Superior temporal gyrus (tissue), 1 donor: ENCODE data around the gene PRPF31.
A peak's percentile ranks its signal among the peaks of the same experiment; 100 is the strongest.

ENCODE experiments used
- DNase-seq: peaks from one replicate; pipeline ENCODE4 v3.0.0-alpha.2; 2016; ENCODE audit errors: extremely low spot score

Gene PRPF31

DNA sequence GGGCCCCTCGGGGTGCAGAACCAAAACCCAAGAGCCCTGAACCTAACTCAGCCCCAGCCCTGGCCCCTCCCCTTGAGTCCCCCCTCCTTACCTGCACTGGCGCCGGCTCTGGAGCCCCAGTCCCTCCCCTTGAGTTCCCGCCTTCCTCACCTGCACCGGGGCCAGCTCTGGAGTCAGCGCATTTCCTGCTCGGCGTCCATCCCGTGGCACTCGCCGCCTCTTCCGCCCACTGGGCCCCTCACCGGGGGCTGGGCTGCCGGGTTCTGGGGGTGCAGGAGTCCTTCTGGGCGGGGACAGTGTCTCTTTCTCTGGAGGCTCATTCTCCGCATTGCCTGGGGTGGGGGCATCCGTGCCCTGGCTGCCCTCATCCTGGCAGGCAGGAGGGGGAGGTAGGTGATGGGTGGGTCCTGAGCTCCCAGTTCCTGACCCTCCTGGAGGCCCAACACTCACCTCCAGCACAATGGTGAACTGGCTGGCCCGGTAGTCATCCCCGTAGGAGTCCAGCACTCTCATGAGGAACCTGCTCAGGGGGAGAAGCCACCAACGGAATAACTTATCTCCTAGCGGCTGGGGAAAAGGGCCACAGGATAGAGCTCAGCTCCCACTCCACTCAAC, 7.6 kb upstream of the PRPF31 start:
- DNase-seq, result no peak

DNA sequence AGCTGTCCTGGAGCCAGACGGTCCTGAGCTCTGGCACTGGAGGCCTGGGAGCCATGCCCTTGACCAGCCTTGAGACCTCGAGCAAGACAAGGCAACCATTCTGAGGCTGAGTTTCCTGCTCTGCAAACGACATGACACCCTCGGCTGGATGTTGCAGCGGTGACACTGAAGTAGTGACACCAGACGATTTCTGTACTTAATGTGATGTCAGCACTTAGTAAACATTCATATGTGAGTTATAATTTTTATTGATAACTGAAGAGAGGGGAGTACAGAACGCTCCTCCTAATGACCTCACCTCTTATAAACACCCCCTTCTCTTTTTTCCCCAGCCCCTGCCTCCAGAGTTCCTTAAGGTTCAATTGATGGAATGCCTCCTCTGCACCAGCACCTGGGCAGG, 7.1 kb upstream of the PRPF31 start:
- DNase-seq, result no peak

DNA sequence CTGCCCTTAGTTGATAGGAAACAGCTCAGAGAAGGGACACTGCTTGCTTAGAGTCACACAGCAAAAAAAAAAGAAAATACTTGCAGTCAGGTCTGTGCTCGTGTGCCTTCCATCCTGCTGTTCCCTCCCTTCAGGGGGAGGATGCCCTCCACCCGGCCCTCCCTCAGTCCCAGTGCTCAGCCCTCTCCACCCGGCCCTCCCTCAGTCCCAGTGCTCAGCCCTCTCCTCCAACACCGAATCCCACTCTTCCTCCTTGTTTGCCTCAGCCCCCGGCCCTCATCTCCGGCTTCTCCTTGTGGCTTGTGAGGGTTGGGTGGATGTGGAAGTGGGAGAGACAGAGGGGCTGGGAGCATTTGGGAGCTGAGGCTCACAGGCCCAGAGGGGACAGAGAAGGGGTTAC, 5.9 kb upstream of the PRPF31 start:
- no peak for DNase-seq

DNA sequence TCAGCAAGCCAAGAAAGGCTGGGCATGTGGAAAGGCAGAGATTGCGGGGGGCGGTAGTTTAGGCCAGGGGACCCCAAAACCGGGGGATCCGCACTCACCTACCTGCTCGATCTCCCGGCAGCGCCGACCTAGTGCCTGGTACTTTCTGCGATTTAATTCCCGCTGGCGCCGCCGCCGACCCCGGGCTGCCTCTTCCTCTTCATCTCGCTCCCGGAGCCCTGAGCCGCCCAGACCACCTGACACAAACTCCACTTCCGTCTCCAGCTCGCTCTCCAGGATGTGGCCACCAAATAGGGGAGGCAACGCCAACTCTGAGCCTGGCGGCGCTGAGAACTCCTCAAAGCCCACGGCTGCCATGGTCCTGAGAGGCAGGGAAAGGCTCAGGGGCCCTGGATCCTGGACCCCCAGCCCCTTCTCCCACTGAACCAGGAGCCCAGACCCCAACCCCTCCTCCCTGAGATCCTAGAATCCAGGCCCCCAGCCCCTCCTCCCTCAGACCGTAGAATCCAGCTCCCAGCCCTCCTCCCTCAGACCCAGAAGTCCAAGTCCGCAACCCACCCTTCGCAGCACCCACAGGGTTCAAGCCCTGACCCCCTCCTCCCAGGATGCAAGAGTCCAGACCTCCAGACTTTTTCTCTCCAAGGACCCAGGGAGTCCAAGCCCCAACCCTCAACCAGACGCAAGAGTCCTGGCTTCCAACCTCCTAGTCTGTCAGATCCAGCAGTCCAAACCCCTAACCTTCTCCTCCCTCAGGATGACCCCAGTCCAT, 1.0 kb upstream of the PRPF31 start:
- no peak for DNase-seq

DNA sequence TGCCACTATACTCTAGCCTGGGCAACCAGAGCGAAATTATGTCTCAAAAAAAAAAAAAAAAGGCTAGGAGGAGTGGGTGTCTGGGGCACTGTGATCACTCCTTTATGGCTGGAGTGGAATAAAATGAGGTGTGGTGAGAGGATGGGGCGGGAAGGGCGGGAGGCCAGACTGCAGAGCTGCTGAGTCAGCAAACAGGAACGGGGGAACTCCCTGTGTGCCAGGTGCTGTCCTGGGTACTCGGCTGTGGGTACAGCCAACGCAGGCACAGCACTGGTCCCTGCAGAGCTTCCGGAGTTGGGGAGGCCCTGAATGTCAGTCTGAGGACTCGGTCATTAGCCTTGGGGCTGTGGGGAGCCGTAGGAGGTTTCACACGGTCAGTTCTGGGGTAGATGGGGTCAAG, 5.7 kb downstream of the PRPF31 start:
- no peak for DNase-seq

DNA sequence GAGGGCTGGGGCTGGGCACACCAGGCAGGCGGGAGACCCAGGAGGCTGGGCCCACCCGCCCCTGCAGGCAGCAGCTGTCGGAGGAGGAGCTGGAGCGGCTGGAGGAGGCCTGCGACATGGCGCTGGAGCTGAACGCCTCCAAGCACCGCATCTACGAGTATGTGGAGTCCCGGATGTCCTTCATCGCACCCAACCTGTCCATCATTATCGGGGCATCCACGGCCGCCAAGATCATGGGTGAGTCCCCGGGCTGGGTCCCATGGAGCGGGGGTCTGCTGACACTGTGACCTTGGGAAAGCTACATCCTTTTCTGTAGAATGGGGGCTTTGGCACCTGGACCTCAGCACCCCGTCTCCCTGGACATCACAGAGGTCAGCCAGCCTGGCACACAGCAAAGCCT, 8.1 kb downstream of the PRPF31 start:
- DNase-seq, result no peak

DNA sequence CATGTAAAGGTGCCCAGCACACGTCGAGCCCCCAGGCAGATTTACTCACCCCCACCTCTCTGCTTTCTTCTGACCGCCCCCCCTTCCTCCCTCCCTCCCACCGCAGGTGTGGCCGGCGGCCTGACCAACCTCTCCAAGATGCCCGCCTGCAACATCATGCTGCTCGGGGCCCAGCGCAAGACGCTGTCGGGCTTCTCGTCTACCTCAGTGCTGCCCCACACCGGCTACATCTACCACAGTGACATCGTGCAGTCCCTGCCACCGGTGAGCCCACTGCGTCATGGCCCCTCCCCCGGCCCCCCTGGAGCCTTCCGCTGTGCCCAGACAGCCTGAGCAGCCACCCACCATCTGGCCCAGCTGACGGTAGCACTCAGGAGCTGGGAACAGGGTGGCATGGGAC, 8.8 kb downstream of the PRPF31 start:
- DNase-seq, result no peak

DNA sequence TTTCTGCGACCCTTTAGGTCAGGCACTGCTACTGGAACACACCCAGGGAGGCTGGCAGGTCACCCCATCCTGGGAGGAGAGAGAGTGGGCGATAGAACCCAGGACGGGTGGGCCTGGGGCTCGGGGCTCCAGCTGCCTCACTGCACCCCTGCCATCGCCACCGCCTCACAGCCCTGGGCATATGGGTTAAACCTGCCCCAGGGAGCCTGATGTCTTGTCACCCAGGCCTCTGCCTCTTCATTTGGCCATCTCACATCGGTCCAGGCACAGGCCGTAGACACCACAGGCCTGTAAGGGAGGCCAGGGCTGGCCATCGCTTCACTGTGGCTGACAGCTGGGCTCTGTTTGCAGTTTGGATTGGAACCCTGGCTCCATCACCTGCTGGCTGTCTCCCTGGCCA, 10.2 kb downstream of the PRPF31 start:
- DNase-seq, result no peak

DNA sequence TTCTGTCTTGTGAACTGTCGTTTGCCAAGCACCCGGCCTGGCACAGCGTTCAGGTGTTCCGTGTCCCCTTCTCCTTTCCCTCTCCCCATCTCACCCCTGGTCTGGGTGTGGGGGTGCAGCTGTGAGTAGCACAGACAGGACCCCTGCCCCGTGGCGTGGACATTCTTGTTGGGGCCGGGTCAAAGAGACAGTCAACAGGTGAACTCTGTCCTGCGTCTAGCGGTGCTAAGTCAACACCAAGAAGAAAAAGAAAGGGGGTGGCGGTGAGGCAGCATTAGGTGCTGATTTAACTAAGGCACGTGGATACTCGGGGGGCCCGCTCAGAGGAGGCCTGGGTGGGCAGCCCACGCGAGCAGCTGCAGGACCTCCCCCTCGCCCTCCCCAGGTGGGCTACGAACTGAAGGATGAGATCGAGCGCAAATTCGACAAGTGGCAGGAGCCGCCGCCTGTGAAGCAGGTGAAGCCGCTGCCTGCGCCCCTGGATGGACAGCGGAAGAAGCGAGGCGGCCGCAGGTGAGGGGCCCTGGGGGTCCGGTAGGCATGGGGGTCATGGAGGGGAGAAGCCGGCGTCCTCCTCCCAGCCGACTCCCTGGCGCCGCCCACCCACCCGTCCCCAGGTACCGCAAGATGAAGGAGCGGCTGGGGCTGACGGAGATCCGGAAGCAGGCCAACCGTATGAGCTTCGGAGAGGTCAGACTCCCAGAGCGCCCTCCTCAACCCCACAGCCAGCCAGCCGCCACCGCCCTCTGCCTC, 12.3 kb downstream of the PRPF31 start:
- DNase-seq, result no peak

DNA sequence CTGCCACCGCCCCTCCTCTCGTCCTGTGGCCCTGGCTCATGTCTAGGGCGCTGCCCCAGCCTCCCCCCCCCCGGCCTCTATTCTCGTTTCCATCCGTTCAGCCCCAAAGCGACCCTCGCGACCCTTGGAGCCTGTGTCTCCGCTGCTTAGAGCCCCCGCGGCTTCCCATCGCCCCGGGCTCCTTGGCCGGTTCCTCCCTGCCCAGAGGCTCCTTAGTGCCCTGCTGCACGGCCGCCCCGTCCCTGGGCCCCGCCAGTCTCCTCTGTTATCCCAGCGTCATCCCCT, 12.8 kb downstream of the PRPF31 start:
- no peak for DNase-seq

DNA sequence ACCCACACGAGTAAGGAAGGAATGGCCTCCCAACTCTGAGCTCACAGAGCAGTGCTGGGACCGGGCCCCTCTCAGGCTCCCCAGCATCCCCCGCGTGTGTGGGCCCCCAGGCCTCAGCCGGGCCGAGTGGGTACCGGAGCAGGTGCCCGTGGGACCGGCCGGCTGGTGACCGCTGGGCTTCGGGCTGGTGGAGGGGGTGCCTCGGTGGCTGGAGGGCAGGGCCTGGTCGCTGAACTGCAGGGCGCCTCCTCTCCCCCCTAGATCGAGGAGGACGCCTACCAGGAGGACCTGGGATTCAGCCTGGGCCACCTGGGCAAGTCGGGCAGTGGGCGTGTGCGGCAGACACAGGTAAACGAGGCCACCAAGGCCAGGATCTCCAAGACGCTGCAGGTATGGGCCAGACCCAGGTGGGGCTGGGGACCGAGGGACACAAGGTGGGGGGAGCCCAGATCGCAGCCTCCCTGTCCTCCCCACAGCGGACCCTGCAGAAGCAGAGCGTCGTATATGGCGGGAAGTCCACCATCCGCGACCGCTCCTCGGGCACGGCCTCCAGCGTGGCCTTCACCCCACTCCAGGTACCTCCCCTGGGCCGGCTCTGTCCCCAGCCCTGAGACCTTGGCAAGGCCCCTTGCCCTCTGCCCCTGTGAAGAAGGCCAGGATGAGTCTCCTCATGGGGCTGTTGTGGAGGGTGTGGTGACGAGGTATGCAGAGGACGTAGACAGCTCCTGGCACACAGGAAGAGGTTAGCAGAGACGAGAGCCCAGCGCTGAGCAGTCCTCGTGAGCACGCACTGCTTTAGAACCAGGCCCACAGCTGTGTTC, 13.5 kb downstream of the PRPF31 start:
- no peak for DNase-seq

DNA sequence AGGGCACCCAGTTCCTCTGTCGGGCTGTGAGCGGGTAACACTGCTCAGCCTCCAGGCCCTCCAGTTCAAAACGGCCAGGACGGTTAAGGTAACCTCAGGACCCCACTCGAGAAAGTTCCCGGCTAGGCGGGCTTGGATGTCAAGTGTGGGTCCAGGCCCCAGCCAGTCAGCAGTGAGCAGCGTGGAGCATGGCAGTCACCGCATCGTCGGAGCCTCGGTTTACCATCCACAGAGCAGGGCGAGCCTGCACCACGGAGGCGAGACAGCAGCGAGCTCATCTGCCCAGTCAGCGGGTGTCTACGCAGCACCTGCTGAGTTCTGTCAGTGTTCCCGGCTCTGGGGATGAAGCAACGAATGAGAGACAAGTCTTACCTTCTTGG, 14.1 kb downstream of the PRPF31 start:
- DNase-seq, result no peak

DNA sequence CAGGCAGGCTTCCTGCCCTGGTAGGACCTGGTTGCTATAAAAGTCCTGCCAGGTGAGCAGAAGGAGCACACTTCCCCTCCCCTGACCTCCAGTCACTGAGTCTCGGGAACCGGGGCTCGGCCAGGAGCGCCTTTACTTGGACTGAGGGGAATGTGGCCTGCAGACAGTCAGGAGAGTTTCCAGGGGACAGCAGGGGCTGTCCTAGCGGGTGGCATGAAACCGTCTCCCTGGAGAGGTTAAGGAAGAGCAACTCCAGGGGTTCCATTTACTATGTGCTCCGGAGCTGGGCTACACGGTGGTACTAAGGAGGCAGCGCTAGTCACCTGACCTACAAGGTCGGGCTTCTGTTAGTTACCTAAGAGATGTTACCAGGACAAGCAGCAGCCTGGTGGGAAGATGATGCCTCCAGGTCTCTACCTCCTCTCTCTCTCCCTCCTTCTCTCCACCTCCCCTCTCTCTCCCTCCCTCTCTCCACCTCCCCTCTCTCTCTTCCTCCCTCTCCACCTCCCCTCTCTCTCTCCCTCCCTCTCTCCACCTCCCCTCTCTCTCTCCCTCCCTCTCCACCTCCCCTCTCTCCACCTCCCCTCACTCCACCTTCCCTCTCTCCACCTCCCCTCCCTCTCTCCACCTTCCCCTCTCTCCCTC, 17.9 kb downstream of the PRPF31 start:
- DNase-seq, result no peak

DNA sequence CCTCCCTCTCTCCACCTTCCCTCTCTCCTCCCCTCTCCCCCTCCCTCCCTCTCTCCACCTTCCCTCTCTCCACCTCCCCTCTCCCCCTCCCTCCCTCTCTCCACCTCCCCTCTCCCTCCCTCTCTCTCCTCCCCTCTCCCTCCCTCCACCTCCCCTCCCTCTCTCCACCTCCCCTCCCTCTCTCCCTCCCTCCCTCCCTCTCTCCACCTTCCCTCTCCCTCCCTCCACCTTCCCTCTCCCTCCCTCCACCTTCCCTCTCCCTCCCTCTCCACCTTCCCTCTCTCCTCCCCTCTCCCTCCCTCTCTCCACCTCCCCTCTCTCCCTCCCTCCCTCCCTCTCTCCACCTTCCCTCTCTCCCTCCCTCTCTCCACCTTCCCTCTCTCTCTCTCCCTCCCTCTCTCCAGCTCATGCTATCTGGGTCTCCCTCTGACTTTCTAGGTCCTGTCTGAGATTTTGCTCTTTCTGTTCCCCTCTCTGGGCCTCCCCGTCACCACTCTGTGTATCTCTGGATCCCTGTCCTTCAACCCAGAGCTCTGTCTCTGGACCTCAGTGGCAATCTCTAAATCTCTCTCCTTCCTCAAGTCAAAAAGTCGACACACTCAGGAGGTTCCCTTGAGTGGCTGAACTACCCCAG, 18.5 kb downstream of the PRPF31 start:
- no peak for DNase-seq

DNA sequence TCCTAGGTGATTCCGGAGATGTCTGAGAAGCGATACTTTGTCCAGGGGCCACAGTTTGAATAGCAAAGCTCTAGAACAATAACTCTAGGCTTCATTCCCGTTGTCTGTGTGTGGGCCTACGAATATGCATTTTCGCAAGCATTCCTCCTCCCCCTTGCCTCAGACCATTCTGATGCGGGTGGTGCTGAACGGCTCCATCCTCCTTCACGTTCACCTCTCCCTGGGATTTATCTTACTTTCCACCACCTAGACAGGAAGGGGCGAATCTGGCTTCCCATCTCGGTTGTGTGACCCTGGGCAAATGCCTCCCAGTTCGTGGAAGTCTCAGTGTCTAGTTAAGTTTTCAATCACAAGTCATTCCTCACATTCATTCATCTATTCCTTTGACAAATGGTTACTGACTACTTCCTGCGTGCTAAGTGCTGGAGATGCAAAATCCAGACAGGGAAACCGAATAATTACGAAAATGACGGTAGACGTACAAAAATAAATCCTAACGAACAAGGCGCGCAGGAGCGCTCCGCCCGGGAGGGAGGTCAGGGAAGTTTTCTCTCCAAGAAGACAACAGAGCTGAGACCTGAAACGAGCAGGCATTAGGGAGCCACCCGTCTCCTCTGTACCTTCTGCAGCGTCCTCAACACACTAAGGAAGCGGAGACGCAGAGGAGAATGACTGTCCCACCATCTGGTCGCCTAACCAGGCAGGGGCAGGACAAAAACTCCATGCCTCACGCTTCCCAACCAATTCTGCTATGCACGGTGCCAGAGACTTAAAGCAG, 20.7 kb downstream of the PRPF31 start:
- DNase-seq, result no peak

DNA sequence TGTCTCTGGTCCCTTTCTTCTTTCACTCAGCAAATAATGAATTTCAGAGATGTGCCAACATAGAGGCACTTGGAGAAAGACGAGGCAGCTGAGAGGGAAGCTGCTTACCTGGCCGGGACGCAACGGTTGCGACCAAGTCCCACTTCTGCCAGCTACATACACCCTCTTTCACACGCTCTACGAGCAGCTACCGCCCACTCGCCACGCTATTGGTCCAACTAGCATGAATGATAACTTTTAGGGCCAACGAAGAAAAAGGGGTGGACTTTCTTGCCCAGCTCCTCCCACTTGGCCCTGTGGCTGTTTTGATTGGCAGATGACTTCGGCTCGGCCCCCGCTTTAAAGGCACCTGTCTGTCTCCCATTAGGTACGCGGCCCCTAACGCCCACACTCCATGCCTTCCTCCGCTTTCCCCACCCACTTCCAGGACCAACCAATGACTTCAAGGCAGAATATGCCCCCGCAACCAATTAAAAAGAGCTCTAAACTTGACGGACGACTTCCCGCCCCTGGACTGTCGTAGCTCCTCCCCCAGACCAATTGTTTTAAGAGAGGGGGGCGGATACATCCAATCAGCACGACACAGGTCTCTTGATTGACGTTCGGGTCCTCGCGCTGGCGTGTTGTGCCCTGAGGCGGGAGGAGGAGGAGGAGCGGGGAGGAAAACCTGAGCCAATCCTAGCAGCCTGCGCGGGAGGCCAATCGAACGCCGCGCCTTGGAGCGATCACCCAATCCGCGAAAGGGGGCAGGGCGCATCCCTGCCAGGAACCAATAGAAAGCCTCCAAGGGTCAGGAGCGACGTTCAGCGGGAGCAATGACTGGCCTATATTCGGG, 21.5 kb downstream of the PRPF31 start:
- peak; percentile 100 for DNase-seq

DNA sequence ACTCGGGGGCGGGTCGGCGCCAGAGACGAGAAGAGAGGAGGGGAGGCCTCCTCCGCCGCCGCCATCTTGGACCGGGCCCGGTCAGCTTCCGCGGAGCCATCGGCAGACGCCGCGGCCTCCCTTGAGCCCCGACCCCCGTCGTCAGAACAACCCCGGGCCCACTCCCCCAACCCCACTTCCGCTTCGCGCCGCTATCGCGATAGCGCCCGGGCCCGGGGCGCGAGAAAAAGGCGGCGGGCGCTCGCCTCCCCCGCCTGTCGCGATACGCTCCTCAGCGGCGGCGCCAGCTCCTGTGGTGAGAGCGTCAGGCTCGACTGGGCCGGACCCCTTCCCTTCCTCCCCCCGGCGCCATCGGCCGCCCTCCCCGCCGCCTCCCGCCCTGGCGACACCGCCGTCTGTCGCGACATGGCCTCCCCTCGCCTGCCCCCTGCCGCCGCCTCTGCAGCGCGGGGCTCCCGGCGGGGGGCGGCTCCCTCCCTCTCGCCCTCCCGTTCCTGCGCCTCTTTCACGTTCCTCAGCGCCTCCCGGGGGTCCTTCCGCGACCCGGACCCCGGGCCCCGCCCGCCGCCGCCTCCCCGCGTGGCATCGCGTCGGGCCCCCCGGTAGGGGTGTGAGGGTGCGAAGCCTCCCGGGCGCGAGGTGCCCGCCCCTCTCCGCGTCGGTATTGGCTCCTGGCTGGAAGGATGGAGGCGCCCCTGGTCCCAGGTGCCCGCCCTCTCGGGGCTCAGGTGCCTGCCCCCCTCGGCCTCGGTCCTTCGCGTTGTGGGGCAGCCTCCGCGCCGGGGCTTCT, 22.3 kb downstream of the PRPF31 start, which contains the start of gene CNOT3:
CNOT3 (plus strand) TSS at position 64 of the 790 bp plus-strand sequence. CDS start 5,217 bp downstream, outside the sequence.
- no peak for DNase-seq

DNA sequence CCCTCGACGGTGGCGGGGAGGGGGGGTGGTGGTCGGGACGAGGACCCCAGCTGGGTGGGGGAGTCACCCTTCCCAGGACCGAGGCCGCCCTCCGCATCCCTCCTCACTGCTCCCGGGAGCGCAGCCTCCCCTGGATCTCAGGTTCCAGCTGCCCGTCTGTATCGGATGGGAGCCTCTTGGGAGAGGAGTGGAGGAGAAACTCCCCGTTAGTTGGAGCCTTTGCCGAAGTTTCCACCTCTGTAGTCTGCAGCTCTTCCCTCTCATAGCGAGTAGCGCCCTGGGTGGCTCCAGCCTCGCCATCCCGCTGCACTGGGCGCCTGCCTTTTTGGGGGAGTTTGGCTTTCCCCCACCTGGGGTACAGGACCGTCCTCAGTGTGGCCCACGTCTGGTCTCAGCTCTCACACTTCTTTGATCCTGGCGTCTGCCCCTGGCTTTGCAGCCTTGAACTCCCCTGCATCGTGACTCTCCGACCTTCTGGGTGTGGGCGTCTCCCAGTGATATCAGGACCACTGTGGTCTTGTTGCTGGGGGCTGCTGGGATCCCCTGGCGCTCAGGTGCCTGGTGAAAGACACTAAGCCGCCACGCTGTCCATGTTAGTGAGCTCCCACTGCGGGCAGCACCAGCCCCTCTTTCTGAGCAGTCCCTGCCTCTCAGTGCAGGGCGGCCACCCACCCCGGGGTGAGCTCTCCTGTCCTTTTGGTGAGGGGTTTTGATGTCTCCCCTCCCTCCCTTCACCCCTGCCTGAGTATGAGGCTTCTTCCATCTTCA, 23.1 kb downstream of the PRPF31 start:
- DNase-seq, result no peak
